SK-N-SH (cell line): ENCODE results near the gene RSPO4. TPM values are rescaled to one million over a fixed set of nuclear protein-coding genes. Genes with fewer than 3 reads are reported as not detected.

ENCODE experiments used
- CTCF ChIA-PET: fragments of 300-600, 350-600 bp; formaldehyde crosslinking; extraction: SDS; loops from one replicate; lab custom pipeline; 2021; lab: Yijun Ruan, JAX
- POLR2A ChIA-PET: fragments of 350-600 bp; sonication (Branson Sonifier 250); formaldehyde crosslinking; extraction: SDS; loops from one replicate; lab custom pipeline; 2020; ENCODE audit warnings: antibody characterized with exemption, inconsistent platforms; lab: Yijun Ruan, JAX
- DNase-seq: peaks from one replicate; pipeline ENCODE4 v3.0.0; 2012
- H2AFZ ChIP-seq: fragments of 200-600 bp; sonication (generic); 2 replicates; pipeline ENCODE4 v1.8.1; 2016; ENCODE audit warnings: antibody characterized with exemption, mild to moderate bottlenecking, low read depth
- H3F3A ChIP-seq: fragments of 200-600 bp; sonication (generic); replicated peaks from 2 replicates; pipeline ENCODE3; 2016; ENCODE audit warnings: antibody characterized with exemption, mild to moderate bottlenecking; ENCODE audit not compliant: insufficient read depth
- H3K27ac ChIP-seq, 2 experiments: fragments of 200-500 bp in 1 of 2; fragments of 200-600 bp in 1 of 2; sonication (Bioruptor generic) in 1 of 2; sonication (generic), shearing (Covaris generic) in 1 of 2; 2 replicates each; pipeline versions ENCODE4 v1.5.1 to v1.6.1; 2014 to 2016; ENCODE audit warnings: low read depth in 2 of 2, inconsistent platforms in 1 of 2, low read length in 1 of 2, mild to moderate bottlenecking in 1 of 2, mixed read lengths in 1 of 2
- H3K27me3 ChIP-seq: fragments of 200-600 bp; sonication (generic), shearing (Covaris generic); 2 replicates; pipeline ENCODE4 v1.6.1; 2016; ENCODE audit warnings: mixed run types; ENCODE audit not compliant: insufficient read depth
- H3K36me3 ChIP-seq, 2 experiments: fragments of 200-500 bp in 1 of 2; fragments of 200-600 bp in 1 of 2; sonication (Bioruptor generic) in 1 of 2; sonication (generic) in 1 of 2; replicated peaks in 1 of 2; 2 replicates each; pipeline versions ENCODE3 to v1.5.1; 2014 to 2016; ENCODE audit warnings: low read length in 1 of 2, mild to moderate bottlenecking in 1 of 2; ENCODE audit not compliant: insufficient read depth in 2 of 2, control insufficient read depth in 1 of 2
- H3K4me1 ChIP-seq, 2 experiments: fragments of 200-500 bp in 1 of 2; fragments of 200-600 bp in 1 of 2; sonication (Bioruptor generic) in 1 of 2; sonication (generic), shearing (Covaris generic) in 1 of 2; 2 replicates each; pipeline versions ENCODE4 v1.5.1 to v1.6.1; 2014 to 2016; ENCODE audit warnings: low read depth in 1 of 2, low read length in 1 of 2, mixed run types in 1 of 2; ENCODE audit not compliant: insufficient read depth in 2 of 2, control insufficient read depth in 1 of 2
- H3K4me2 ChIP-seq: fragments of 200-600 bp; sonication (generic), shearing (Covaris generic); 2 replicates; pipeline ENCODE4 v1.6.1; 2017; ENCODE audit warnings: mixed run types
- H3K4me3 ChIP-seq, 2 experiments: fragments of 200-500 bp in 1 of 2; fragments of 200-600 bp in 1 of 2; sonication (Bioruptor generic) in 1 of 2; sonication (generic), shearing (Covaris generic) in 1 of 2; 2 replicates each; pipeline versions ENCODE4 v1.5.1 to v1.8.1; 2014 to 2016; ENCODE audit warnings: low read depth in 2 of 2, inconsistent platforms in 1 of 2, low read length in 1 of 2, mild to moderate bottlenecking in 1 of 2, mixed read lengths in 1 of 2, moderate library complexity in 1 of 2
- H3K79me2 ChIP-seq: fragments of 200-600 bp; sonication (generic); 2 replicates; pipeline ENCODE4 v1.8.1; 2017; ENCODE audit warnings: mild to moderate bottlenecking; ENCODE audit not compliant: insufficient read depth
- H3K9ac ChIP-seq: fragments of 200-600 bp; sonication (generic); 2 replicates; pipeline ENCODE4 v1.6.1; 2017; ENCODE audit warnings: mixed run types
- H3K9me2 ChIP-seq: fragments of 200-600 bp; sonication (generic); 2 replicates; pipeline ENCODE4 v1.6.1; 2017; ENCODE audit warnings: mixed run types
- H3K9me3 ChIP-seq: fragments of 200-600 bp; sonication (generic); 2 replicates; pipeline ENCODE4 v1.6.1; 2017; ENCODE audit warnings: mixed run types, mild to moderate bottlenecking, moderate library complexity
- H4K20me1 ChIP-seq: fragments of 200-600 bp; sonication (generic); 2 replicates; pipeline ENCODE4 v1.6.1; 2017; ENCODE audit warnings: mild to moderate bottlenecking, mixed run types; ENCODE audit not compliant: insufficient read depth
- EZH2phosphoT487 ChIP-seq: fragments of 200-600 bp; sonication (generic); IDR thresholded peaks from 2 replicates; pipeline ENCODE4 v1.6.1; 2017; ENCODE audit warnings: low read depth, mixed run types, mild to moderate bottlenecking, antibody characterized with exemption, moderate library complexity, borderline replicate concordance
- FOXJ3 ChIP-seq: sonication (generic); formaldehyde crosslinking; IDR thresholded peaks from 2 replicates; pipeline ENCODE4 v1.5.1; 2020; ENCODE audit warnings: mild to moderate bottlenecking, missing genetic modification reagents
- GABPA ChIP-seq: IDR thresholded peaks from 2 replicates; pipeline ENCODE4 v1.4.0; 2012; ENCODE audit warnings: low read depth, mild to moderate bottlenecking
- MAX ChIP-seq: IDR thresholded peaks from 2 replicates; pipeline ENCODE4 v1.4.0; 2012; ENCODE audit warnings: low read depth
- MEF2A ChIP-seq: IDR thresholded peaks from 2 replicates; pipeline ENCODE4 v1.4.0; 2012; ENCODE audit warnings: low read depth, borderline replicate concordance
- RAD21 ChIP-seq: IDR thresholded peaks from 2 replicates; pipeline ENCODE4 v1.6.1; 2012; ENCODE audit warnings: mild to moderate bottlenecking, low read length
- RCOR1 ChIP-seq: fragments of 150-350 bp; IDR thresholded peaks from 2 replicates; pipeline ENCODE4 v1.6.1; 2017; ENCODE audit warnings: antibody characterized with exemption, low read length
- RFX5 ChIP-seq: IDR thresholded peaks from 2 replicates; pipeline ENCODE4 v1.6.1; 2012; ENCODE audit warnings: mild to moderate bottlenecking, improper control_type of control experiment, low read length
- RXRA ChIP-seq: IDR thresholded peaks from 2 replicates; pipeline ENCODE4 v1.4.0; 2012; ENCODE audit warnings: low read depth, mild to moderate bottlenecking, borderline replicate concordance
- SIN3A ChIP-seq: IDR thresholded peaks from 2 replicates; pipeline ENCODE4 v1.6.1; 2012; ENCODE audit warnings: low read depth, mild to moderate bottlenecking, low read length, moderate library complexity, borderline replicate concordance
- TAF1 ChIP-seq: IDR thresholded peaks from 2 replicates; pipeline ENCODE4 v1.6.1; 2012; ENCODE audit warnings: low read depth, mild to moderate bottlenecking, low read length, moderate library complexity, borderline replicate concordance
- TCF12 ChIP-seq: IDR thresholded peaks from 2 replicates; pipeline ENCODE4 v1.4.0; 2012
- USF2 ChIP-seq: fragments of 150-350 bp; IDR thresholded peaks from 2 replicates; pipeline ENCODE4 v1.6.1; 2017; ENCODE audit warnings: antibody characterized with exemption, low read length, low read depth, borderline replicate concordance
- WGBS: methylation state at CpG from one replicate; pipeline ENCODE4 v1.1.6; 2017; ENCODE audit warnings: low lambda C conversion rate; 5-methylcytosine and 5-hydroxymethylcytosine counted together
- polyA plus RNA-seq, 3 experiments: library from polyadenylated mRNA; depleted of rRNA; stranded (reverse); fragments of >200 nt; gene quantifications; 2 replicates each; pipeline ENCODE4 v1.2.3, GENCODE V29; 2012
- TF ChIP-seq, protein P1 (sequence below): IDR thresholded peaks from 2 replicates; pipeline ENCODE4; 2012
- TF ChIP-seq, protein P2 (sequence below): IDR thresholded peaks from 2 replicates; pipeline ENCODE4 v1.4.0; 2012; ENCODE audit warnings: low read depth, borderline replicate concordance
- TF ChIP-seq, protein P3 (sequence below): fragments of 150-350 bp; IDR thresholded peaks from 2 replicates; pipeline ENCODE4 v1.6.1; 2016; ENCODE audit warnings: mild to moderate bottlenecking, low read depth, low read length

RSPO4 gene
- polyA plus RNA-seq, 1 of the 3 experiments (the other 2 are of a cell fraction), result not detected

- H3K4me1 ChIP-seq, result peaks cover 0 to 18% of the 10 kb centered on the region in 2 experiments; a peak in 1 of 4 replicates
- TF ChIP-seq USF2 (no peak), RCOR1 (no peak), SIN3A (no peak), MEF2A (no peak), RAD21 (no peak), GABPA (no peak), RXRA (no peak), TCF12 (no peak), MAX (no peak), EZH2phosphoT487 (no peak), TAF1 (no peak), RFX5 (no peak), FOXJ3 (CRISPR knock-in tag) (no peak)
- TF ChIP-seq, protein P1, sequence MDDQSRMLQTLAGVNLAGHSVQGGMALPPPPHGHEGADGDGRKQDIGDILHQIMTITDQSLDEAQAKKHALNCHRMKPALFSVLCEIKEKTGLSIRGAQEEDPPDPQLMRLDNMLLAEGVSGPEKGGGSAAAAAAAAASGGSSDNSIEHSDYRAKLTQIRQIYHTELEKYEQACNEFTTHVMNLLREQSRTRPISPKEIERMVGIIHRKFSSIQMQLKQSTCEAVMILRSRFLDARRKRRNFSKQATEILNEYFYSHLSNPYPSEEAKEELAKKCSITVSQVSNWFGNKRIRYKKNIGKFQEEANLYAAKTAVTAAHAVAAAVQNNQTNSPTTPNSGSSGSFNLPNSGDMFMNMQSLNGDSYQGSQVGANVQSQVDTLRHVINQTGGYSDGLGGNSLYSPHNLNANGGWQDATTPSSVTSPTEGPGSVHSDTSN, result no peak
- TF ChIP-seq, protein P2, sequence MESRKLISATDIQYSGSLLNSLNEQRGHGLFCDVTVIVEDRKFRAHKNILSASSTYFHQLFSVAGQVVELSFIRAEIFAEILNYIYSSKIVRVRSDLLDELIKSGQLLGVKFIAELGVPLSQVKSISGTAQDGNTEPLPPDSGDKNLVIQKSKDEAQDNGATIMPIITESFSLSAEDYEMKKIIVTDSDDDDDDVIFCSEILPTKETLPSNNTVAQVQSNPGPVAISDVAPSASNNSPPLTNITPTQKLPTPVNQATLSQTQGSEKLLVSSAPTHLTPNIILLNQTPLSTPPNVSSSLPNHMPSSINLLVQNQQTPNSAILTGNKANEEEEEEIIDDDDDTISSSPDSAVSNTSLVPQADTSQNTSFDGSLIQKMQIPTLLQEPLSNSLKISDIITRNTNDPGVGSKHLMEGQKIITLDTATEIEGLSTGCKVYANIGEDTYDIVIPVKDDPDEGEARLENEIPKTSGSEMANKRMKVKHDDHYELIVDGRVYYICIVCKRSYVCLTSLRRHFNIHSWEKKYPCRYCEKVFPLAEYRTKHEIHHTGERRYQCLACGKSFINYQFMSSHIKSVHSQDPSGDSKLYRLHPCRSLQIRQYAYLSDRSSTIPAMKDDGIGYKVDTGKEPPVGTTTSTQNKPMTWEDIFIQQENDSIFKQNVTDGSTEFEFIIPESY, result no peak
- TF ChIP-seq, protein P3, sequence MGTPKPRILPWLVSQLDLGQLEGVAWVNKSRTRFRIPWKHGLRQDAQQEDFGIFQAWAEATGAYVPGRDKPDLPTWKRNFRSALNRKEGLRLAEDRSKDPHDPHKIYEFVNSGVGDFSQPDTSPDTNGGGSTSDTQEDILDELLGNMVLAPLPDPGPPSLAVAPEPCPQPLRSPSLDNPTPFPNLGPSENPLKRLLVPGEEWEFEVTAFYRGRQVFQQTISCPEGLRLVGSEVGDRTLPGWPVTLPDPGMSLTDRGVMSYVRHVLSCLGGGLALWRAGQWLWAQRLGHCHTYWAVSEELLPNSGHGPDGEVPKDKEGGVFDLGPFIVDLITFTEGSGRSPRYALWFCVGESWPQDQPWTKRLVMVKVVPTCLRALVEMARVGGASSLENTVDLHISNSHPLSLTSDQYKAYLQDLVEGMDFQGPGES, result no peak
- TF ChIP-seq, all 33 proteins: peak for 0
- Histone ChIP-seq H3K27ac (no peak overlapping the region), H3F3A (no peaks in the 10 kb centered on the region), H3K9me3 (no peaks in the 10 kb centered on the region), H3K4me3 (no peak overlapping the region; a peak in 1 of 4 replicates), H3K27me3 (peaks cover 19% of the 10 kb centered on the region; the same call in 1 of the 2 replicates), H3K9ac (no peak overlapping the region), H3K36me3 (no peaks in the 10 kb centered on the region), H3K9me2 (no peaks in the 10 kb centered on the region), H3K4me2 (no peak overlapping the region), H4K20me1 (no peaks in the 10 kb centered on the region), H3K79me2 (no peaks in the 10 kb centered on the region), H2AFZ (no peak overlapping the region)
- POLR2A ChIA-PET, result interaction anchor here (0.5 to 0.7 kb wide), 2 partner anchors 9 to 240 kb away, joined by 3 read pairs; no protein-coding TSS in a partner anchor
- CTCF ChIA-PET, result interaction anchor here (0.8 to 2.0 kb wide), 4 partner anchors 28 to 107 kb away, joined by 3 to 8 read pairs (median 3); no protein-coding TSS in a partner anchor
- WGBS, result 52% methylated on average over 5 of the region's 8 CpGs
- DNase-seq, result no peak
Measured at GRCh38 chr20:1001116-1001515, 995 bp downstream of the RSPO4 start.
